NB4 (cell line): ENCODE results near the gene FNDC11.

ENCODE experiments used
- DNase-seq: peaks from one replicate; pipeline ENCODE4 v3.0.0; 2010; ENCODE audit warnings: low read depth
- H3K4me3 ChIP-seq: one replicate; pipeline ENCODE4 v1.5.1; 2011; ENCODE audit warnings: mild to moderate bottlenecking, low read depth, low read length, moderate library complexity
- CTCF ChIP-seq: IDR thresholded peaks from one replicate; pipeline ENCODE4 v1.5.1; 2012; ENCODE audit warnings: low read depth, low read length
- MAX ChIP-seq: IDR thresholded peaks from 2 replicates; pipeline ENCODE4 v1.6.1; 2011; ENCODE audit warnings: low read depth, low read length
- MYC ChIP-seq: IDR thresholded peaks from 2 replicates; pipeline ENCODE4 v1.6.1; 2011; ENCODE audit warnings: low read depth, low read length
- POLR2A ChIP-seq: IDR thresholded peaks from 2 replicates; pipeline ENCODE4 v1.6.1; 2011; ENCODE audit warnings: mild to moderate bottlenecking; ENCODE audit not compliant: insufficient read length; ENCODE audit errors: extremely low read depth

Gene FNDC11

GRCh38 chr20:63577317-63577894 is 23.4 kb downstream of the FNDC11 start:
- DNase-seq: no peak
- no peak overlapping the region for H3K4me3 ChIP-seq
- TF ChIP-seq POLR2A: no peak
- no peak for TF ChIP-seq CTCF
- TF ChIP-seq MAX: no peak
- no peak for TF ChIP-seq MYC

GRCh38 chr20:63578224-63579016 is 24.5 kb downstream of the FNDC11 start:
- no peak overlapping the region for H3K4me3 ChIP-seq
- no peak for DNase-seq
- no peak for TF ChIP-seq MYC
- TF ChIP-seq CTCF: no peak
- no peak for TF ChIP-seq POLR2A
- TF ChIP-seq MAX: no peak

GRCh38 chr20:63579017-63579694 is 25.2 kb downstream of the FNDC11 start:
- peak; percentile 71 for DNase-seq
- TF ChIP-seq MYC (peak; percentile 81), CTCF (peak; percentile 2), POLR2A (no peak), MAX (peak; percentile 58; the same call in 1 of the 2 replicates)

GRCh38 chr20:63580796-63581461 is 27.0 kb downstream of the FNDC11 start:
- TF ChIP-seq MAX: no peak
- peak; percentile 39 for TF ChIP-seq CTCF
- no peak for TF ChIP-seq POLR2A
- TF ChIP-seq MYC: no peak
- DNase-seq: peak; percentile 64
- H3K4me3 ChIP-seq: no peak overlapping the region

More at GRCh38 chr20:63579017-63579694, 25.2 kb downstream of the FNDC11 start:
- no peak overlapping the region for H3K4me3 ChIP-seq

- H3K4me3 ChIP-seq: no peak overlapping the region
- no peak for TF ChIP-seq MYC
- no peak for TF ChIP-seq MAX
- no peak for TF ChIP-seq POLR2A
- TF ChIP-seq CTCF: no peak
- DNase-seq: no peak
Measured at GRCh38 chr20:63582382-63583063, 28.6 kb downstream of the FNDC11 start.
